Neutrophil (primary cell): Measurements from ENCODE around the gene ZDHHC14.
"Not testable (repeated sequence)": the region's sequence is repeated elsewhere in the genome, so short reads cannot be mapped to it uniquely, and the experiment has no call there.

Experiments used
- H3K27ac ChIP-seq: fragments of 200-600 bp; sonication (generic); 2 replicates; pipeline ENCODE4 v1.5.1; 2016; ENCODE audit warnings: mild to moderate bottlenecking, moderate library complexity
- H3K27me3 ChIP-seq: fragments of 200-600 bp; sonication (generic); 2 replicates; pipeline ENCODE4 v1.6.0; 2016; ENCODE audit warnings: mild to moderate bottlenecking
- H3K36me3 ChIP-seq: fragments of 200-600 bp; sonication (generic); 2 replicates; pipeline ENCODE4 v1.5.1; 2017
- H3K4me1 ChIP-seq, 2 experiments: fragments of 200-600 bp in 1 of 2; sonication (generic) in 1 of 2; 1 replicate in 1 of 2; 2 replicates in 1 of 2; pipeline versions ENCODE4 v1.5.1 to v1.6.1; 2013 to 2016; ENCODE audit warnings: low read depth in 1 of 2, low read length in 1 of 2, mild to moderate bottlenecking in 1 of 2, moderate library complexity in 1 of 2; ENCODE audit not compliant: control insufficient read depth in 1 of 2, insufficient read depth in 1 of 2
- H3K4me3 ChIP-seq, 2 experiments: fragments of 200-600 bp in 1 of 2; sonication (generic) in 1 of 2; 1 replicate in 1 of 2; 2 replicates in 1 of 2; pipeline ENCODE4 v1.5.1; 2013 to 2016; ENCODE audit warnings: low read depth in 1 of 2, low read length in 1 of 2, mild to moderate bottlenecking in 1 of 2, moderate library complexity in 1 of 2
- H3K9me3 ChIP-seq: fragments of 200-600 bp; sonication (generic); 2 replicates; pipeline ENCODE4 v1.5.1; 2016
- CTCF ChIP-seq: fragments of 200-600 bp; sonication (generic); IDR thresholded peaks from 2 replicates; pipeline ENCODE4 v1.5.1; 2016; ENCODE audit warnings: antibody characterized with exemption

The ZDHHC14 gene

DNA sequence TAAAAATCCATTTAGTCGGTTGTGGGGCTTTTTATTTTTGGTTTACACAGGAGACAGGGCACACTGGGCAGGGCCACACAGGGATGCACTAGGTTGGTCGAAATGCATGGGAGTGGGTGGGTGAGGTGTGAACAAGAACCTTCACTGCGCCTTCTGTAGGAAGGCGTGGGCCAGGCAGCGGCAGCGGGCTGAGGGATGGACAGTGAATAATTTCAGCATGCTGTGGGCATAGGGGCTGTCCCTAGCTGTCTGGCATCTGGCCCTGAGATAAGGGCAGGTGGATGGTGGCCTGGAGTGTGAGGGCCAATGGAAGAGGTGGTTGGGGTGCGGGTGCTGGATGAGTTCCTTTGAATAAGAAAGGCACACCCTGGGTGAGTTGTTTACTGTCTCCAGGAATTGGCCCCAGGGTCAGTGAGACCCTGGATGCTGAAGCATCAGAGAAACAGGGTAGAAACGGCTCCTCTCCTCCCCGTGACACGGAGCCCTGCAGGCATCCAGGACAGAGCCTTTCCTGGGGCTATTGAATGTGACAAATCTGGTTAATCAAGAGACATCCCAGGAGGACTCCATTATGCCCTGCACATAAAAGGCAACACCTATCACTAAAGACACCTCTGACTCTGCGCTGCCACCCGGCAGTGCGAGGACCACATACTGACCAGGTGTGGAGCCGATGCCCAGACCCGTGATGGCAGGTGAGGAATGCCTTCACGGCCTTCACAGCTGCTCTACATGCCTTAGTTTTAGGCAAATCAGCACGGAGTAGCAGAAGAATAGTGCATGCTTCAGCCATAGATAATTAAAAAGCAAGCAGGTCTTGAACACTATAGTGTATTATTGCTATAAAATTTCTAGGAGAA lies 319.0 kb downstream of the ZDHHC14 start:
- H3K27me3 ChIP-seq, result no peaks in the 10 kb centered on the region
- H3K4me1 ChIP-seq, result no peaks in the 10 kb centered on the region
- no peaks in the 10 kb centered on the region for H3K36me3 ChIP-seq
- H3K27ac ChIP-seq, result no peak overlapping the region
- TF ChIP-seq CTCF, result no peak
- no peaks in the 10 kb centered on the region for H3K9me3 ChIP-seq
- no peak overlapping the region for H3K4me3 ChIP-seq

DNA sequence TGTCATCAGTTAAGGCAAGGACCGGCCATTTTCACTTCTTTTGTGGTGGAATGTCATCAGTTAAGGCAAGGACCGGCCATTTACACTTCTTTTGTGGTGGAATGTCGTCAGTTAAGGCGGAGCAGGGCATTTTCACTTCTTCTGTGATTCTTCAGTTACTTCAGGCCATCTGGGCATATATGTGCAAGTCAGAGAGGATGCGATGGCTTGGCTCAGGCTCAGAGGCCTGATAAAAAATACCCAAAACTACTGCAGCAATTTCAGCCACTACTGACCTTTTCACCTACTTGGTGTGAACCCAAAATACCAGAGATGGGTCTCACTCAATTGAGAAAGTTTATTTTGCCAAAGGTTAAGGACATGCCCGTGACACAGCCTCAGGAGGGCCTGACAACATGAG lies 325.4 kb downstream of the ZDHHC14 start:
- not testable (repeated sequence) for H3K9me3 ChIP-seq, H3K27me3 ChIP-seq, H3K4me1 ChIP-seq, H3K4me3 ChIP-seq, H3K27ac ChIP-seq, H3K36me3 ChIP-seq

GRCh38 chr6:157706883-157707282 lies 325.9 kb downstream of the ZDHHC14 start:
- Histone ChIP-seq H3K27me3 (no peaks in the 10 kb centered on the region), H3K4me3 (no peak overlapping the region), H3K36me3 (no peaks in the 10 kb centered on the region), H3K27ac (no peak overlapping the region), H3K9me3 (no peaks in the 10 kb centered on the region), H3K4me1 (no peaks in the 10 kb centered on the region)
- TF ChIP-seq CTCF, result no peak

DNA sequence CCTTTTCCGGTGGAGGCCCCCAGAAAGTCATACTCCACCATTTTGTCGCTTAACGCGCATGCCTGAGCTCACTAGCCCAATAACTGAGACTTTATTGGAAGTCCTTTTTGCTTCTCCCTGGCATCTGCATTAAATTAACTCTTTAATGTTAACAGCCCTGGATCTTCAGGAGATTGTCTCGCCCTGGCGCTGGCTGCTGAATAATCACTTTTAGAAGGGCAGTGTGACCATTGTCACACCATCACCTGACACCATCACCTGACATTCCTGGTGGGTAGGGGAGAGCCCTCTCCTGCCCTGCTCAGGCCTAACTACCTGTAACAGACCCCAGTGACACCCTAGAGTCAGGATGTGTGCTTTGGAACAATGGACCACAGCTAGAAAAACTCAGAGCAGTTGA lies 326.6 kb downstream of the ZDHHC14 start:
- Histone ChIP-seq H3K36me3 (no peaks in the 10 kb centered on the region), H3K9me3 (no peaks in the 10 kb centered on the region)

GRCh38 chr6:157708239-157708638 lies 327.2 kb downstream of the ZDHHC14 start:
- Histone ChIP-seq H3K36me3 (no peaks in the 10 kb centered on the region), H3K27ac (no peak overlapping the region)
- no peak for TF ChIP-seq CTCF

More for the DNA sequence above, 326.6 kb downstream of the ZDHHC14 start:
- TF ChIP-seq CTCF, result no peak
- Histone ChIP-seq H3K27ac (no peak overlapping the region), H3K4me3 (no peak overlapping the region), H3K4me1 (no peaks in the 10 kb centered on the region), H3K27me3 (no peaks in the 10 kb centered on the region)

DNA sequence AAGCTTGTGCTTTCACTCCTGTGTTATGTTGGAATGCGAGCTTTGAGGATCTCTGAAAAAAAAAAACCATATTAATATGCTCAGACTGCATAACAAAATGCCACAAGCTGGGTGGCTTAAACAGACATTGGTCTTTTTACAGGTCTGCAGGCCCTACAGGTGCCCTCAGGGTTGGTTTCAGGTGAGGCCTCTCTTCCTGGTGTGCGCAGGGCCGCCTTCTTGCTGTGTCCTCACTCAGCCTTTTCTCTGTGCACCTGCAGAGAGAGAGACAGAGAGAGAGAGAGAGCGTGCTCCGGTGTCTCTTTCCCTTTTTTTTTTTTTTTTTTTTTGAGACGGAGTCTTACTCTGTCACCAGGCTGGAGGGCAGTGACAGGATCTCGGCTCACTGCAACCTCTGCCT lies 327.9 kb downstream of the ZDHHC14 start:
- no peak for TF ChIP-seq CTCF
- no peaks in the 10 kb centered on the region for H3K36me3 ChIP-seq
- no peaks in the 10 kb centered on the region for H3K27me3 ChIP-seq
- H3K9me3 ChIP-seq, result no peaks in the 10 kb centered on the region
- no peak overlapping the region for H3K4me3 ChIP-seq
- H3K27ac ChIP-seq, result no peak overlapping the region
- no peaks in the 10 kb centered on the region for H3K4me1 ChIP-seq

More at GRCh38 chr6:157708239-157708638, 327.2 kb downstream of the ZDHHC14 start:
- Histone ChIP-seq H3K9me3 (no peaks in the 10 kb centered on the region), H3K4me3 (no peak overlapping the region), H3K4me1 (no peaks in the 10 kb centered on the region), H3K27me3 (no peaks in the 10 kb centered on the region)
